ACC112 (cell line): ENCODE data around the gene ZNF408.

Experiments used
- H2AFZ ChIP-seq: fragments of 200-600 bp; sonication (generic); one replicate; pipeline ENCODE4 v1.6.0; 2017; ENCODE audit warnings: antibody characterized with exemption, low read length; ENCODE audit not compliant: unreplicated experiment
- H3K27ac ChIP-seq: fragments of 200-600 bp; sonication (generic); 2 replicates; pipeline ENCODE4 v1.5.1; 2014; ENCODE audit warnings: low read depth, mild to moderate bottlenecking, antibody characterized with exemption, low read length, moderate library complexity
- H3K27me3 ChIP-seq: fragments of 200-600 bp; sonication (generic); 2 replicates; pipeline ENCODE4 v1.6.1; 2014; ENCODE audit warnings: mild to moderate bottlenecking, antibody characterized with exemption, low read length, moderate library complexity, mixed read lengths; ENCODE audit not compliant: insufficient read depth
- H3K36me3 ChIP-seq: fragments of 200-600 bp; sonication (generic); 2 replicates; pipeline ENCODE4 v1.6.1; 2016; ENCODE audit warnings: mild to moderate bottlenecking, antibody characterized with exemption, low read length, moderate library complexity, mixed read lengths; ENCODE audit not compliant: insufficient read depth
- H3K4me1 ChIP-seq: fragments of 200-600 bp; sonication (generic); one replicate; pipeline ENCODE4 v1.6.1; 2016; ENCODE audit warnings: low read length, mixed read lengths; ENCODE audit not compliant: insufficient read depth, unreplicated experiment, control insufficient read depth
- H3K4me3 ChIP-seq: fragments of 200-600 bp; sonication (generic); 2 replicates; pipeline ENCODE4 v1.5.1; 2014; ENCODE audit warnings: mild to moderate bottlenecking, low read depth, low read length
- H3K79me2 ChIP-seq: fragments of 200-600 bp; sonication (generic); one replicate; pipeline ENCODE4 v1.6.0; 2016; ENCODE audit warnings: low read length; ENCODE audit not compliant: control insufficient read depth, unreplicated experiment, insufficient read depth

Gene ZNF408

DNA sequence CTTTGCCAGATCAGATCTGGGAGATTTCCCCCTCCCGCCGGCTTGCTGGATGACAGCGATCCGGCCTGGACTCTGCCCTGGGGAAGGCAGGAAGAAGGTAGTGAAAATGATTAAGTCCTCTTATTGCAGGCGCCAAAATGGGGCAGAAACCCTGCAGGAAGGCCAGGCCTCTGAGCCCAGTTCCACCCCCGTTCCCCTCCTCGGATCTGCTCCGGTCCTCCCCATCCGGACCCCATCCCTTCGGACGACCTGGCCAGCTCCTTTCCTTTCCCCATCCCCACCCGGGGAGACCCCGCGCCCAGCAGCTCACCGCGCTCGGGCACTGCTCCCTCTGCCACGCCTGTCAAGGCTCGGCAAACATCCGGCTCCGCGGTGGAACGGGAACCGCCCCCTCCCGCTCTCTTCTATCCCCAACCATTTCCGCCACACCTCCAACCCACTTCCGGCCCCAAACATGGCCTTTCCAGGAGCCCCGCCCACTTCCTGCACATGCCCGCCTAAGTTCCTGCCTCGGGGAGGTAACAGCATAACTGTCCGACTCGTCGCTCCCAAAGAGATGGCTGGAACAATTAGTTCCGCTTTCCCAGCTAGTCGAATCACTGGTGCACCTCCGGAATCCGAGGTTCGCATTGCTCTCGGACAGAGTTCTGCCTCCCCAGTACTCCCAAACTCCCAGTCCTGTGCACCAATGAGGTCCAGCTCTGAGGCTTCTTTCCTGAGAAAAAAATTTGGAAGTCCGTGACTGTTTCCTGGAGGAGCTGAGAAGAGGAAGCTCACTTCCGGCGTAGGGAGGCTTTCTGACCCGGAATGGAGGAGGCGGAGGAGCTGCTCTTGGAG is at the start of gene ZNF408, which contains the start of gene ARHGAP1:
Gene ZNF408 (plus strand): TSS at position 791 of the 837 bp plus-strand sequence. CDS start 17 bp downstream, at position 808.
Gene ARHGAP1 (minus strand): TSS at position 379 of the 837 bp plus-strand sequence. CDS start 4,512 bp downstream, outside the sequence.
- H3K4me1 ChIP-seq, result peaks cover 21% of the 10 kb centered on the region
- H3K79me2 ChIP-seq, result peaks cover 51% of the 10 kb centered on the region
- H3K4me3 ChIP-seq, result peak within 1 kb of the TSS; percentile 94
- peak within 1 kb of the TSS; percentile 86 for H3K27ac ChIP-seq
- peak within 1 kb of the TSS; percentile 83 for H2AFZ ChIP-seq
- no peaks in the 10 kb centered on the region for H3K27me3 ChIP-seq
- H3K36me3 ChIP-seq, result 0 out of 2 replicates have a peak, but pooled peaks cover 5% of the 10 kb centered on the region

DNA sequence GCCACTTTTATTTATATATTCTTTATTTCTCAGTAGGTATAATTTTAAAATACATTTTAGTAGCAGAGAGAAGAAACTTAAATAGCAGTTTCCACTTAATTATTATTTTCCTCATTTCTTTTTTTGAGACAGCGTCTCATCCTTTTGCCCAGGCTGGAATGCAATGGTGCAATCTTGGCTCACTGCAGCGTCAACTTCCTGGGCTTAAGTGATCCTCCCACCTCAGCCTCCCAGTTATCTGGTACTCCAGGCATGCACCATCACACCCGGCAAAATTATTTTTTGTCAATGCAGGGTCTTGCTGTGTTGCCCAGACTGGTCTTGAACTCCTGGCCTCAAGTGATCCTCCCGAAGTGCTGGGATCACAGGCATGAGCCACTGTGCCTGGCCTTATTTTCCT is 45.2 kb upstream of the ZNF408 start:
- peaks cover 43% of the 10 kb centered on the region for H3K36me3 ChIP-seq
- no peak overlapping the region for H3K4me3 ChIP-seq

DNA sequence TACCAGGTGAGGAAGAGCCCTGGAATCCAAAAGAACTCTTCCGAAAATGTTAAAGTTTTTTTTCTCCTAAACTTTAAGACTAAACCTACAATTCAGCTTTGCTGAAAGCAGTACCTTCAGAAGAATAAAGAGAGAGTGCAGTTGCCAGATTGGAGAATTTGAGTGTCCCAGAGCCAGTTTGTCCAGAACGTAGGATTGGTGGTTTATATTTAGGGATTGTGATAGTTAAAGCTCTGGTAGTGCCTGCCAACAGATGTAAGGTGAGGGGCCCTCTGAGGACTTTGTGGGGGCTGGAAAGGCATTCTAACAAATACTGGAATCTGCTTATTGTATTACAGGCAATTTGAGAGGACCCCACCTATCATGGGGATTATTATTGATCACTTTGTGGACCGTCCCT is 43.6 kb upstream of the ZNF408 start:
- Histone ChIP-seq H3K79me2 (no peaks in the 10 kb centered on the region), H2AFZ (no peak overlapping the region), H3K27me3 (no peaks in the 10 kb centered on the region), H3K36me3 (peaks cover 36% of the 10 kb centered on the region), H3K27ac (peak overlapping the region; percentile 70; the same call in 1 of the 2 replicates), H3K4me1 (peaks cover 7% of the 10 kb centered on the region), H3K4me3 (no peak overlapping the region)

More for the DNA sequence above, 45.2 kb upstream of the ZNF408 start:
- Histone ChIP-seq H3K27ac (no peak overlapping the region), H2AFZ (no peak overlapping the region), H3K79me2 (no peaks in the 10 kb centered on the region), H3K4me1 (peaks cover 7% of the 10 kb centered on the region), H3K27me3 (no peaks in the 10 kb centered on the region)

DNA sequence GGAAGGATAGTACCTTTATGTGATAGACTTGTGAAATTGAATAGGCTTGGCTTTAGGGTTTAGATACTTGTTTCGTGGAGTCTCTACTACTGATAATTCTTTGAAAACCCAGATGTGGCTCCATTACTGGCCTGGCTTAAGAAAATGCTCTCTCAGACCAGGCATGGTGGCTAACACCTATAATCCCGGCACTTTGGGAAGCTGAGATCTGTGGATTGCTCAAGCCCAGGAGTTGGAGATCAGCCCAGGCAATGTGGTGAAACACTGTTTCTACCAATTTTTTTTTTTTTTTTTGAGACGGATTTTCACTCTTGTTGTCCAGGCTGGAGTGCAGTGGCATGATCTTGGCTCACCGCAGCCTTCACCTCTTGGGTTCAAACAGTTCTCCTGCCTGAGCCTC is 42.6 kb upstream of the ZNF408 start:
- Histone ChIP-seq H3K36me3 (peaks cover 37% of the 10 kb centered on the region), H3K27ac (peak overlapping the region; percentile 70)

DNA sequence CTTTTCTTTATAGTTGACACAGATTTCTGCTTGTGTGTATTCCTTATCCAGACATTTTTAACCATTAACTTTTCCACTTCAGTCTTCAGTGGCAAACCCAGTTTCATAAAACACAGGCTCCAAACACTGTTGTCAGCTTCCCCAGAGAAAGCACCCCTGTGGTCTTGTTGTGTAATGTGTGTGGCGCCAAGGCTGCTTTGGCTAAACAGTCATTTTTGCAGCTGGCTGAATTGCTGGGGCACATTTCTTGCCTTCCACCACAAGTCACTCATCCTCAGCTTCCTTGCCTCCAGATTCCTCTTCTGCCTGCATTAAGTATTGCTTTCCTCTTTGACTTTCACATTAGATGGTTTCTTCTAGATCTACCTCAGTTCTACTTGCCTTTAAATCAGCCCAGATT is 40.9 kb upstream of the ZNF408 start:
- Histone ChIP-seq H3K4me3 (no peak overlapping the region), H3K27ac (no peak overlapping the region), H3K79me2 (no peaks in the 10 kb centered on the region)

More for the DNA sequence above, 42.6 kb upstream of the ZNF408 start:
- Histone ChIP-seq H3K27me3 (no peaks in the 10 kb centered on the region), H3K4me3 (no peak overlapping the region), H3K79me2 (no peaks in the 10 kb centered on the region), H2AFZ (no peak overlapping the region), H3K4me1 (peaks cover 7% of the 10 kb centered on the region)

DNA sequence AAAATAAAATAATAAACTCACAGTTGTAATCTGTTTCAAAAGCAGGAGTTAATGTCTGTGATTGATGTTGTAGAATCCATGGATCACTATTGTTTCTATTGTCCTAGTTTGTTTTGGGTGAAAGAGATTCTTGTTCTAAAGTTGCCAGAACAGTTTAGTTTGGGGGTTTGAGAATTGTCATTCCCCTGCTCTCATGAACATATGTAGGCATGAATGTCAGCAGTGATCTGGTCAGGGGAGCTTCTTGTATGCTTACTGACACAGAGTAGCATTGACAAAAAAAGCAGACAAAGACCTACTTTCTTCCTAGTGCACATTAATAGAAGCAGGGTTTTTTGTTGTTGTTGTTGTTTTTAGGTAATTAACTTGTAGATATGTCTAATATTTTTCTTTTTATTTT is 39.0 kb upstream of the ZNF408 start:
- Histone ChIP-seq H3K27ac (no peak overlapping the region), H2AFZ (no peak overlapping the region), H3K4me1 (peaks cover 16% of the 10 kb centered on the region), H3K27me3 (no peaks in the 10 kb centered on the region), H3K79me2 (no peaks in the 10 kb centered on the region), H3K36me3 (peaks cover 24% of the 10 kb centered on the region), H3K4me3 (no peak overlapping the region)

More for the DNA sequence above, 40.9 kb upstream of the ZNF408 start:
- peaks cover 7% of the 10 kb centered on the region for H3K4me1 ChIP-seq
- no peak overlapping the region for H2AFZ ChIP-seq
- peaks cover 37% of the 10 kb centered on the region for H3K36me3 ChIP-seq
- H3K27me3 ChIP-seq, result no peaks in the 10 kb centered on the region

DNA sequence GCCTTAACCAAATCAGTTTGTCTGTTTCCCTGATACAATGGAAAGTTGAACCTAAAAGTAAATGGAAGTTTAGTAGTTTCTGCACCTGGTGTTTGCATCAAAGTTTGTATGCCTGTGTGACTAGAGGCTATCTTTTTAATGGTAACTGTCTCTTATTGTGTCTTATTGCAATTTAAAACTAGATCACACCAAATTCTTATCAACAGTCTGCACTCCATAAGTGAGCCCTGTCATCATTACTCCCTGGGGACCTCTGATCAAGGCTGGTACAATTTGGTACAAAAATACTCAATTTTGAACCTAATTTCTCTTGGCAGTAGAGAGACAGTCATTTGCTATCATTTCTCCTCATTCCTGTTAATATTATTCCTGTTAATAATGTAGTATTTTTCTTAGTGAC is 38.5 kb upstream of the ZNF408 start:
- Histone ChIP-seq H3K27me3 (no peaks in the 10 kb centered on the region), H3K4me1 (peaks cover 17% of the 10 kb centered on the region), H3K27ac (no peak overlapping the region), H3K4me3 (no peak overlapping the region), H3K79me2 (no peaks in the 10 kb centered on the region), H2AFZ (no peak overlapping the region), H3K36me3 (peaks cover 19% of the 10 kb centered on the region)

DNA sequence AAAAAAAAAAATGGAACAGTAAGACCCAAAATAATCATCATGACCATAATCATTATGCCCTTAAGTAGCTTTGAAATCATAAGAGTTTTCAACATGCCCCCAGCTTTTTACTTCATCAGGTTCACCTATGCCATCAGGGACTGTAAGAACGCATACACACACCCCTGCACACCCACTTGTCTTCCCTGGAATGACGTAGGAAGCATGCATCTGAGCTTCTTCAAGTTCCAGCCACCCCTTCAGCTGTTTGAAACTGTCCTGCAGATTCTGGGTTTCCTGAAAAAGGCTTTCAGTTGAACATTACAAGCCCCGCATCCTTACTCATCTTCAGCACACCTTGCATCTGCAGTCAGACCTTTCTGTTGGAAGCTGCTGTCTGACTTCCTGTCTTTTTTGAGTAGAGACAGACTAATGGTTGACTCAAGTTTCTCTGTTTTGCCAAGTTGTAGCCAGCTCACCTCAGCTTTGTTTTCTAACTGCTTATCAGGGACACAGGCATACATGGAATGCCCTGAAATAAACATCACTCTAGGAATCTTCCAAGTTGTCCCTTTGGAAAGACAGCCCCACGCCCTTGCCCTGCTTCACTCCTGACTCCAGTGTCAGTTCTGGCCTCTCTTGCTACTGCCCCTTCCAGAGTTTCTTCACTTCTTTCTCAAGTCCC is 37.4 kb upstream of the ZNF408 start:
- no peak overlapping the region for H2AFZ ChIP-seq
- peaks cover 16% of the 10 kb centered on the region for H3K36me3 ChIP-seq
- H3K79me2 ChIP-seq, result no peaks in the 10 kb centered on the region
- no peaks in the 10 kb centered on the region for H3K27me3 ChIP-seq
- H3K27ac ChIP-seq, result no peak overlapping the region
- no peak overlapping the region for H3K4me3 ChIP-seq
- peaks cover 10% of the 10 kb centered on the region for H3K4me1 ChIP-seq

DNA sequence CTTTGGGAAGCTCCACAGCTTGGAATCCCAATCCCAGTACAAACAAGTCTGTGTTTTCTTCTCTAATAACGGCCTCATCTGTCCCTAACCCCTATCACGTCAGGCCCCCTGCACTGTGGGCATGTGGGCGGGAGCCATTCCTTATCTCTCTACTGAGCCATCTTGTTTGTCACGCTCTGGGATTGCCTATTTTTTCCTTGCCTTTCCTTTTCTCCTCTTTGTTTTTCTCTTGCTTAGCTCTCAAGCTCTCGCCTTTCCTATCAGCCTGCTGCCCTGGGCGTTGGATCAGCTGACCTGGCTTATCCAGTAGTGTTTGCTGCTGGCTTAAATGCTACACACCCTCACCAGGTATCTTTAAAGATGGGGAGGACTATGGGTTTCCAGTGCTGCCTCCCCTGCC is 36.2 kb upstream of the ZNF408 start:
- Histone ChIP-seq H3K4me1 (peaks cover 10% of the 10 kb centered on the region), H3K27ac (no peak overlapping the region), H3K79me2 (no peaks in the 10 kb centered on the region), H2AFZ (no peak overlapping the region), H3K4me3 (no peak overlapping the region), H3K36me3 (peaks cover 7% of the 10 kb centered on the region), H3K27me3 (no peaks in the 10 kb centered on the region)

DNA sequence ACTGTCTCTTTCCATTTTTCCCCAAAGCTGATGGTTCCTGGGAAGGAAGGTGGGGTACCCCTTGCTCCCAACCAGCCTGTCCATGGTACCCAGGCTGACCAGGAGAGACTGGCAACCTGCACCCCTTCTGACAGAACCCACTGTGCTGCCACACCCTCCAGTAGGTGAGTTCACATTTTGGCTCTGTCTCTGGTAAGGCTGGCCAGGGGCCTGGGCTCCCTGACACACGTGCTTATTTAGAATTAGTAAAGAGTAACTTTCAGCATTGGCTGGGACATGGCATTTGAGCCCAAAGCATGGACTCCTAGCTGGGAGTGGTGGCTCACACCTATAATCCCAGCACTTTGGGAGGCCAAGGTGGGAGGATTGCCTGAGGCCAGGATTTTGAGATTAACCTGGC is 35.5 kb upstream of the ZNF408 start:
- Histone ChIP-seq H3K27ac (no peak overlapping the region), H3K27me3 (no peaks in the 10 kb centered on the region), H3K4me3 (no peak overlapping the region), H3K4me1 (peaks cover 10% of the 10 kb centered on the region), H2AFZ (no peak overlapping the region), H3K36me3 (peaks cover 4% of the 10 kb centered on the region), H3K79me2 (no peaks in the 10 kb centered on the region)
